ENCODE measurements around the gene FGG.

FGG gene

DNA sequence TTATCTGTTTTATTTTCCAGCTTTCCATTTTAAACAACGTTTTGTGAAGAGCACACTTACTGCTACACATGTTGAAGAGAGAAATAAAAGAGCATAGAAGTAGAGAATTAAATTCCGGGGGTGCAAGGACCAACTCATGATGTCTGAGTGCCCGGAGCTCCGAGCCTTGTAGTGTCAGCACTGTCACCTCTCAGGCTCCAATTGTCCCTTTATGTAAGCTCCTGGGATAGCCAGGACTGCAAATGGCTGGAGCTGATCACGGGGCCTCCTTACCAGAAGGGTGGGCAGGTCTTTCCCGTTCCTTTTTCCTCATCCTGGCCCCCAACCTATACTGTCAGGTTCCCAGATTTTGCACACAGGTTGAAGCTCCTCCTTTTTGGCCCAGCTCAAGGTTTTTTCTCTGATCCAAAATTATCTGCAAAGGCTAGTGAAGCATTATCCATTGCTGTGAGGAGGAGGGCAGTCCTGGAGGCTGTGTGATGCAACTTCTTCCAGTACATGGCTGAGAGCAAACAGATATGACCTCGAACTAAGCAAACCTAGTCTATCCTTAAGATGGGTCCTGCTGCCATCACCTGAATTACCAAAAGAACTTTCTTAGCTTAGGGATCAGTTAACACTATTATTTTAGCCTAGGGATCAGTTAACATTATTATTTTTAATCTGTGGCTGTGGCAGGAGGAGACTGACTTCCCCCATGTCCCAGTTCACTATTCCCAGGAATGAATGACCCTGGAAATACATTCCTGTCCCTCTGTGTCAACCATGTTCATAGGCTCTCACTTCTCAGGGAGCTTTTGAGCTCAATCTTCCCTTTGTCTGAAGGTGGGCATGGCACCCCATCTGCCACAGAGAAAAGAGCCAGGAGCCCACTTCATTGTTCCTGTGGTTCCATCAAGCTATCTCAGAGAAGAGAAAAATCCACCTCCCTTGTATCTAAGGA lies at the start of gene FGG:
FGG (minus strand) TSS at position 185 of the 943 bp plus-strand sequence; CDS start at position 138, 47 bp downstream.
- no peak for DNase-seq (ENCODE audit: low read depth in 1 of 2, low spot score in 1 of 2)
- TF ChIP-seq JUND (IDR thresholded peaks at IDR 0.05; ENCODE audit: low read depth): no peak
- in situ Hi-C loops (cut with HindIII; ENCODE audit: low pct_unique_long_range_greater_than_20kb, low sequenced_read_pairs): no loop called here

DNA sequence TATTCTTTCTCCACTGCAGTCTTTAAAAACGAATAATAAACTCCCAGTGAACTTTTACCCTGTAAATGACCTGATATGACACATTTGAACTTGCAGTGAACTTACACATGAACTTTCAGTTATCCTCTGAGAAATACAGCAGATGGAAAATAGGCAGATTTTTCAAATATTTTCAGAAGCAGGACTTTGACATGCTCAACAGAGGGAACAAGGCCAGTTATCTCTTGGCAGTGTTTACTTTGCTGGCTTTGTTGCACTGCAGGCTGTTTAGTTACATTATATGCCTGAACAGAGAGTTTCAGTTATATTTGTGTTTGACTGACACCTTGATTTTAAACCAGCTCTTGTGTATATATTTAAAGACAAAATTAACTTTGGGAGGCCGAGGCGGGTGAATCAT lies 47.6 kb upstream of the FGG start:
- DNase-seq (ENCODE audit: low read depth in 1 of 2, low spot score in 1 of 2): no peak
- TF ChIP-seq JUND (IDR thresholded peaks at IDR 0.05; ENCODE audit: low read depth): no peak
- in situ Hi-C loops (cut with HindIII; ENCODE audit: low pct_unique_long_range_greater_than_20kb, low sequenced_read_pairs): no loop called here

DNA sequence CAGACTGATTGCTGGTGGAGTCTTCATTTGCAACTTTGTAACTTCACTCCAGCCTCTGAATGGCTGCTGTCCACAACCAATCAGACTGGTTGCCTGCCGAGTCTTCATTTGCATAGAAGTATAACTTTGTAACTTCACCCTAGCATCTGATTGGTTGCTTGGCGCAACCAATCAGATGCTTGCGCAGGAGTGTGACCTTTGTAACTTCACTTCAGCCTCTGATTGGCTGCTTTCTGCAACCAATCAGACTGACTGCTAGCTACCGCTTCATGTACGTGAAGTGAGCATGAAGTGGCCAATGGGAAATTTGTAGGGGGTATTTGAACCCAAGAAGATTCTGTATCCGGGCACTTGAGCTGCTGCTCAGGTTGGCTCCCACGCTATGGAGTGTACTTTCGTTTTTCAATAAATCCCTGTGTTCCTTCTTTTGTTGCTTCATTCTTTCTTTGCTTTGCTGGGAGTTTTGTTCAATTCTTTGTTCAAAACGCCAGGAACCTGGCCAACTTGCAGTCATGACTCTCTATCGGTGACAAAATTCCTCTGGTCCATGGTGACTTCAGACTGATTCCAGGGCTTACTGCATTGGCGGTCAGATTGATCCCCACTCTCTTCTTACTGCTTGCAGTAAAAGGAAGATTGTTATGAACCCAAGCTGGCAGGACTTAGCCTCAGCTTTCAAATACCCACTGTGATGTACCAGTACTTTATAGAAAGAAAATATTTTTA lies 46.4 kb upstream of the FGG start:
- DNase-seq (ENCODE audit: low read depth in 1 of 2, low spot score in 1 of 2): peak in 1 of 2 experiments; percentile 52
- no peak for TF ChIP-seq JUND (IDR thresholded peaks at IDR 0.05; ENCODE audit: low read depth)
- in situ Hi-C loops (cut with HindIII; ENCODE audit: low pct_unique_long_range_greater_than_20kb, low sequenced_read_pairs): no loop called here

DNA sequence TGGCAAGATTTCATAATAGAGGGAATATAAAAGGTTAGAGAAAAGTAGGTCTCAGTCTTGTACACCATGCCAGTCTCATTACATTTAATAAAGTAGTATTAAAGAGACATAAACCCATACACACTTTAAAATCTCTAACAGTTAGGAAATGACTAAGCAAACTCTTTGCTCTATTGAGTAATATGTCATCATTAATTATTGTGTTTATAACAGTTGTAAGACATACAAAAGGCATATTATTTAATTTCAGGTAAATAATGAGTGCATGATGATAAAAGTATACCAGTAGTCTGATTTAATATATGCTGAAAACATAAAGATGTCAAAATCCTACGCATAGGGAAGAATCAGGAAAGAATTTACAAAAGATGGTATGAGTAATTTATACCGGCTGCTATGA lies 31.0 kb upstream of the FGG start:
- no peak for DNase-seq (ENCODE audit: low read depth in 1 of 2, low spot score in 1 of 2)
- in situ Hi-C loops (cut with HindIII; ENCODE audit: low pct_unique_long_range_greater_than_20kb, low sequenced_read_pairs): no loop called here
- no peak for TF ChIP-seq JUND (IDR thresholded peaks at IDR 0.05; ENCODE audit: low read depth)

DNA sequence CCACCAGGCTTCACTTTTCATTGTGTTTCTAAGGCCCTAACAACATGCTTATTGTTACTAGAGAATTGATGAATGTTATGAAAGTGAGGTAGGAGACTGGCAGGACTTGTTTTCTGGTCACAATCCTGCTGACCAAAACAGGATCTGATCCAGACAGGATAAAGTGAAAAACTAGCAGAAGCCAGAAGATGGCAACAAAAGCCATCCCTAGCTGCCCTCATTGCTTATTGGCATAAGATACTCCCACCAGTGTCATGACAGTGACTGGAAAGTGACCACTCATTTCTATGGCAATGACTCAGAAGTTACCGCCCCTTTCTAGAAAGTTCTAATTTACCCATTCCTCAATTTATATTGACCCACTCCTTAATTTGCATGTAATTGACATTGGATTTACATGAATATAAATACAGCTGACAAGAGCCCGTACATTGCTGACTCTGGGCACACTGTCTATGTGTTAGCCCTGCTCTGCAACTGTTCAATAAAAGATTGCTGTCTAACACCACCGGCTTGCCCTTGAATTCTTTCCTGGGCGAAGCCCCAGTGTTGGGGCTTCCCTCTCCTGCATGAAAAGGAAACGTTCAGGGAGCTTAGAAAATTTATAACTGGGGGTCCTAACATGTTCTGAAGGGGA lies 30.0 kb upstream of the FGG start:
- peak in 1 of 2 experiments; percentile 48 for DNase-seq (ENCODE audit: low read depth in 1 of 2, low spot score in 1 of 2)
- in situ Hi-C loops (cut with HindIII; ENCODE audit: low pct_unique_long_range_greater_than_20kb, low sequenced_read_pairs): no loop called here

DNA sequence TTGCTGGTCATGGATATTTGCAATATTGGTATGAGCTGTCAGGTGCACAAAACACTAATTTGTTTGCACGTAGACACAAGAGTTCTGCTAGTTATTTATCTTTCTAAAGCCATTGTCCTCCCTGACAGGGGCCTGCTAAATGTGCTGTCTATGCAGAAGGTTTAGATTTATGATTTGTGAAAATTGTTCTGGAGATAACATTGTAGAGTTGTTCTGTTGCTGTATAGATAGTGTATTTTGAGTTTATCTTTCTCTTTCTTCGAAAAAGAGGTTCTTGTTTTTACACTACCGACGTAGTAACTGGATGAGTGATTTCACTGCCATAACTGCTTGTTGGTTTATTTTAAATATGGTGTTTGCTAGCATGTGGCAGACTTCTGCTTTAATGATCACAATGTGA lies 28.5 kb upstream of the FGG start:
- DNase-seq (ENCODE audit: low read depth in 1 of 2, low spot score in 1 of 2): no peak
- in situ Hi-C loops (cut with HindIII; ENCODE audit: low pct_unique_long_range_greater_than_20kb, low sequenced_read_pairs): no loop called here
- TF ChIP-seq JUND (IDR thresholded peaks at IDR 0.05; ENCODE audit: low read depth): no peak

More for the DNA sequence above, 30.0 kb upstream of the FGG start:
- no peak for TF ChIP-seq JUND (IDR thresholded peaks at IDR 0.05; ENCODE audit: low read depth)

DNA sequence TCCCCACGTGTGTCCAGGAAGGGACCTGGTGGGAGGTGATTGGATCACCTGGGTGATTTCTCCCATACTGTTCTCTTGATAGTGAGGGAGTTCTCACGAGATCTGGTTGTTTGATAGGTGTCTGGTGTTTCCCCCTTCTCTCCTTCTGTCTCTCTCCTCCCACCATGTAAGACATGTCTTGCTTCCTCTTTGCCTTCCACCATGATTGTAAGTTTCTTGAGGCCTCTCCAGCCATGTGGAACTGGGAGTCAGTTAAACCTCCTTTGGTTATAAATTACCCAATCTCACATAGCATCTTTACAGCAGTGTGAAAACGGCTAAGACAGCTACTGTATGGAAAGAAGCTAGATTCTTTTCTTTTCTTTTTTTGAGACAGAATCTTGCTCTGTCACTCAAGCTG lies 21.6 kb upstream of the FGG start:
- DNase-seq (ENCODE audit: low read depth in 1 of 2, low spot score in 1 of 2): no peak
- no peak for TF ChIP-seq JUND (IDR thresholded peaks at IDR 0.05; ENCODE audit: low read depth)
- in situ Hi-C loops (cut with HindIII; ENCODE audit: low pct_unique_long_range_greater_than_20kb, low sequenced_read_pairs): no loop called here

DNA sequence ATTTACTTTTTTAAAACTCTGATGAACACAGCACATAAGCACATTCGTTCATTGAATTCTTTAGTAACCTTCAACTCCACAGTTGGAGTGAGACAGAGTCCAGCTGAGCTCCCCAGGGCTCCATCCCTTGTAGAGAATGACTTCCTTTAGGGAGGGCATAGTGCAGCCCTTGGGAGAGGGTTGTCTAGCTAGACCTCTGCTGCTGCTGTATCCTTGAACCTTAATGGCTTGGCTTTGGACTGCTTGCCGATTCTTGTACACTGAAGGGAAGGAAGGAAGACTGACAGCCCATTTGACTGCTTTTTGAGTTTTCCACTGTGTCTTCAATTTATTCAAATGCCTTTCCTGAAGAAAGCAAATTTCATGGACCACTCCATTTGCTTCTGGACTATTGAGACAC lies 19.4 kb upstream of the FGG start:
- in situ Hi-C loops (cut with HindIII; ENCODE audit: low pct_unique_long_range_greater_than_20kb, low sequenced_read_pairs): no loop called here
- TF ChIP-seq JUND (IDR thresholded peaks at IDR 0.05; ENCODE audit: low read depth): no peak
- no peak for DNase-seq (ENCODE audit: low read depth in 1 of 2, low spot score in 1 of 2)

DNA sequence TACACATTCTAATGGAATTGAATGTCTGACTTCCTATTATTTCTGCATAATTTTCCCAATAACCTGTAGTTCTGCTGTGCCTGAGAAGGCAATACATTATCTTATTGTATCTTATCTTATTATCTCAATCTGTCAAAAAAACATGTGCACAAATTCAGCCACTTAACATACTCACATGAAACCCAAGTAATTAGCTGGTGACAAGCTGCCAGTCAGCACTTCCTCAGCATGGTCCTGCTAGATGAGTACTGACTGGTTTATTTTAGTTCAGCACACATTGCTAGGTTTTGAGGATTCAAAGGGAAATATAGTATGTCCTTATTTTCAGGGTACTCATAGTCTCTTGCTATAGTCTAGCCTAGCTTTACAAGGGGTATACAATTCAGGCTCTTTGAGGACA lies 17.9 kb upstream of the FGG start:
- no peak for DNase-seq (ENCODE audit: low read depth in 1 of 2, low spot score in 1 of 2)
- no peak for TF ChIP-seq JUND (IDR thresholded peaks at IDR 0.05; ENCODE audit: low read depth)
- in situ Hi-C loops (cut with HindIII; ENCODE audit: low pct_unique_long_range_greater_than_20kb, low sequenced_read_pairs): no loop called here

DNA sequence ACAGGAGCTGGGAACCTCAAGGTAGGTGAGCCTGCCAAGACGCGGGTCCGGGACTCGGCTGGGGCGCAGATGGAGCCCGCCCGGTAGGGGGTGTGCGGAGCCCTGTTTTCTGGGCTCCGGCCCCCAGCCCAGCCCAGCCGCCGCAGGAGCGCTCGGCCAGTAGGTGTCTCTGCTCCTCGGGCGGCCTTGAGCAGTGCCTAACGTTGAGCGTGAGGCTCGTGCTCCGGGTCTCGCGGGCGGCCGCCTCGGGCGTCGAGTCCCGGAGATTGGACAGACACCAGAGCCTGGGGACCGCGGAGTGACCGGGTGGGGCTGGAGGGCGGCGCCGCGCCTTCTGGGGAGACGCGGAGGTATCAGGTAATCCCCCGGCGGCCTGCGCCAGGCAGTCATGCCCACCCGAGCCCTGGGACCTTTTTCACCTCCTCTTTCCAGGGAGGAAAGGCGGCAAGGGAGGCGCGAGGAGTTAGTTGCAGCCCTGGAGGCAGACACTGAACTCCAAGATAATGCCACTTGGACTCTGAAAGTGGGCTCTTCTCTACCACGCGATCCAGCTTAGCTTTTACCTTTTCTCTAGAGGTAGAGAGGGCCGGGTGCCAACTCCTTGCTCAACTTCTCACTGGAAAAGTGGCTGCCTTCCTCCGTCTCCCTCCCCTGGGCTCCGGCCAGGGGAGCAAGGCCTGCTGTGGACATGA lies 14.5 kb upstream of the FGG start:
- in situ Hi-C loops (cut with HindIII; ENCODE audit: low pct_unique_long_range_greater_than_20kb, low sequenced_read_pairs): no loop called here
- no peak for TF ChIP-seq JUND (IDR thresholded peaks at IDR 0.05; ENCODE audit: low read depth)
- peak; percentile 33 to 75 for DNase-seq (ENCODE audit: low read depth in 1 of 2, low spot score in 1 of 2)

DNA sequence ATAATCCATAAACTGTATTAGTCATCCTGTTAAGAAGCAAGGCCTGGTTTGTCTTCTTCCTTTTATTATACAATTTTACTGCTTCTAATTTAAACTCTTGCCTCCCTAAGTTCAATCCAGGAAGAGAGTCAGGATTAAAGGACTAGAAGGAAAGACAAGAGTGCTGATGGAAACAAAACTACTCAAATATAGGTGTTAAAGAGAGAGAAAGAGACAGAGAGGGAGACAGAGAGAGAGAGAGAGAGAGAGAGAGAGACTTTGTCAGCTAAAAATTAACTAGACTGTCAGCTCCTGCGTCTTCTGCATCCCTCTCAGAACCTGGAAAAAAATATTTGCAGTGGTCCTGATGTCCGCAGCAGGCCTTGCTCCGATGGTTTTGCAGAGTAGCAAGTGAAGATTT lies 13.5 kb upstream of the FGG start:
- no peak for TF ChIP-seq JUND (IDR thresholded peaks at IDR 0.05; ENCODE audit: low read depth)
- in situ Hi-C loops (cut with HindIII; ENCODE audit: low pct_unique_long_range_greater_than_20kb, low sequenced_read_pairs): no loop called here
- DNase-seq (ENCODE audit: low read depth in 1 of 2, low spot score in 1 of 2): no peak

DNA sequence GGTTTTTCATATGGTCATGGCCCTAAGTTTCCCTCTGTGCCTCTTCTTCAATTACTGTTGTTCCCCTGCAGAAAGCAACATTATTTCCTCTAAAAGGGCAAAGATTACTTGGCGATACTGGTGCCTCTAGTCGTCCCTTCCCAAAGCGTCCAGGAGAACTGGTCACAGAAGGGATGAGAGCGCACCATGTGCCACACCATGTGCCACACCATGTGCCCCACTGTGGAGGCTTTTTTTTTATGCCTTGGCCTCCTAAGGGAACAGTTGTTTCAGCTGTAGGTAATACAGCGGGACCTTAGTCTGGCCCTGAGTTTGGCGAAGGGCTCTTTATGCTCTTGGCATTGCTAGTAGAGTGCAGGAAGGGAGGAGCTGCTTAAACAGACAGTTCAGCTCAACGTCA lies 11.5 kb upstream of the FGG start:
- DNase-seq (ENCODE audit: low read depth in 1 of 2, low spot score in 1 of 2): no peak
- no peak for TF ChIP-seq JUND (IDR thresholded peaks at IDR 0.05; ENCODE audit: low read depth)
- in situ Hi-C loops (cut with HindIII; ENCODE audit: low pct_unique_long_range_greater_than_20kb, low sequenced_read_pairs): no loop called here

Measured in T47D (cell line).